Astrocyte (in vitro differentiated cells and primary cell): Measurements from ENCODE around the gene RAD9B. TPM values are rescaled to one million over a fixed set of nuclear protein-coding genes. Genes with fewer than 3 reads are reported as not detected.
"Not testable (repeated sequence)": the region's sequence is repeated elsewhere in the genome, so short reads cannot be mapped to it uniquely, and the experiment has no call there.

Experiments
- DNase-seq: peaks from one replicate; pipeline ENCODE4 v3.0.0-alpha.2; 2010; ENCODE audit warnings: low read depth
- FAIRE-seq: peaks from 2 replicates; lab custom pipeline; 2011; peaks lifted over from hg19 to GRCh38; lab: Jason Lieb, UNC
- H2AFZ ChIP-seq: 2 replicates; pipeline ENCODE4 v1.6.0; 2012; ENCODE audit warnings: low read depth, low read length, inconsistent platforms
- H3K27ac ChIP-seq: 2 replicates; pipeline ENCODE4 v1.5.1; 2011; ENCODE audit warnings: low read depth, low read length, inconsistent platforms
- H3K27me3 ChIP-seq: 2 replicates; pipeline ENCODE4 v1.6.0; 2011; ENCODE audit warnings: low read length, inconsistent platforms; ENCODE audit not compliant: insufficient read depth
- H3K36me3 ChIP-seq: 2 replicates; pipeline ENCODE4 v1.5.1; 2011; ENCODE audit warnings: low read length, inconsistent platforms; ENCODE audit not compliant: insufficient read depth
- H3K4me1 ChIP-seq: 2 replicates; pipeline ENCODE4 v1.5.1; 2011; ENCODE audit warnings: low read length, inconsistent platforms; ENCODE audit not compliant: insufficient read depth
- H3K4me2 ChIP-seq: 2 replicates; pipeline ENCODE4 v1.6.0; 2012; ENCODE audit warnings: low read length, inconsistent platforms
- H3K4me3 ChIP-seq: 2 replicates; pipeline ENCODE4 v1.5.1; 2011; ENCODE audit warnings: low read depth, mild to moderate bottlenecking, low read length, inconsistent platforms; ENCODE audit not compliant: insufficient read depth
- H3K79me2 ChIP-seq: 2 replicates; pipeline ENCODE4 v1.6.0; 2012; ENCODE audit warnings: mild to moderate bottlenecking, low read length, inconsistent platforms; ENCODE audit not compliant: insufficient read depth
- H3K9ac ChIP-seq: 2 replicates; pipeline ENCODE4 v1.6.0; 2012; ENCODE audit warnings: mild to moderate bottlenecking, low read length, inconsistent platforms
- H3K9me3 ChIP-seq: 2 replicates; pipeline ENCODE4 v1.5.1; 2012; ENCODE audit warnings: low read depth, mild to moderate bottlenecking, low read length, inconsistent platforms; ENCODE audit not compliant: insufficient read depth
- H4K20me1 ChIP-seq: 2 replicates; pipeline ENCODE4 v1.6.0; 2012; ENCODE audit warnings: low read length, inconsistent platforms; ENCODE audit not compliant: insufficient read depth
- H3K27ac Mint-ChIP-seq: one replicate; pipeline ENCODE4 v1.8.0; 2021; ENCODE audit warnings: mild to moderate bottlenecking, mixed read lengths; ENCODE audit not compliant: unreplicated experiment
- H3K27me3 Mint-ChIP-seq: one replicate; pipeline ENCODE4 v1.8.0; 2021; ENCODE audit warnings: low read depth, mixed read lengths; ENCODE audit not compliant: unreplicated experiment
- H3K36me3 Mint-ChIP-seq: one replicate; pipeline ENCODE4 v1.8.0; 2021; ENCODE audit warnings: low read depth, mixed read lengths; ENCODE audit not compliant: unreplicated experiment
- H3K4me1 Mint-ChIP-seq: one replicate; pipeline ENCODE4 v1.8.0; 2021; ENCODE audit warnings: low read depth, mixed read lengths; ENCODE audit not compliant: unreplicated experiment
- H3K4me3 Mint-ChIP-seq: one replicate; pipeline ENCODE4 v1.8.0; 2021; ENCODE audit warnings: mild to moderate bottlenecking, moderate library complexity, mixed read lengths; ENCODE audit not compliant: unreplicated experiment
- H3K9me3 Mint-ChIP-seq: one replicate; pipeline ENCODE4 v1.8.0; 2021; ENCODE audit warnings: mild to moderate bottlenecking, mixed read lengths; ENCODE audit not compliant: unreplicated experiment
- CTCF ChIP-seq: IDR thresholded peaks from 2 replicates; pipeline ENCODE4 v1.5.1; 2011; ENCODE audit warnings: low read depth, mild to moderate bottlenecking, inconsistent platforms, low read length, moderate library complexity; ENCODE audit not compliant: insufficient read depth
- EZH2 ChIP-seq: IDR thresholded peaks from 2 replicates; pipeline ENCODE4 v1.6.1; 2012; ENCODE audit warnings: mild to moderate bottlenecking, low read length, inconsistent platforms; ENCODE audit not compliant: insufficient read depth
- total RNA-seq: library from RNA; stranded (reverse); gene quantifications from 2 replicates; pipeline ENCODE4 v1.2.1, GENCODE V29; 2021

The RAD9B gene
- total RNA-seq, 1 donor from 2014 or later: 0.66 TPM

DNA sequence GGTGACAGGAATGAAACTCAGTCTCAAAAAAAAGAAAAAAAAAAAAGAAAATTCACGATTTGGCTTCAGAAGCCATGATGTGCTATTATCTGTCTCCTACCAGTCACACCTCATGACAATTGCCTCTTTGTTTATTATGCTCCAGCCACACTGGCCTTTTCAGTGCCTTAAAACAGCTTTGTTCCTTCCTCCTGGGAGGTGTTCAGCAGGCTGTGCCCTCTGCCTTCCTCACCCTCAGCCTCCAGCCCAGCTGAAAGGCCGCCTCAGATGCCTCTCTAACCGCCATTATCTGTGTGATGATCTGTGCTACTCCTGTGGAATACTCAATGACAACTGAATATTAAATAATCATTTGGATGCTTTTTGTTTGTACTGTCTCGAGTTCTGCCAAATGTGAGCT, 43.4 kb upstream of the RAD9B start:
- peaks cover 8% of the 10 kb centered on the region for H3K36me3 ChIP-seq

GRCh38 chr12:110461189-110461588, 40.9 kb upstream of the RAD9B start:
- FAIRE-seq, H3K9ac ChIP-seq, H3K27me3 Mint-ChIP-seq, H4K20me1 ChIP-seq, H3K4me3 Mint-ChIP-seq, H3K4me1 ChIP-seq, H3K4me1 Mint-ChIP-seq, H3K9me3 Mint-ChIP-seq, DNase-seq, H3K36me3 ChIP-seq, H3K4me2 ChIP-seq, H3K9me3 ChIP-seq, H3K27ac Mint-ChIP-seq, H3K4me3 ChIP-seq, H3K27me3 ChIP-seq, H3K36me3 Mint-ChIP-seq, H2AFZ ChIP-seq, H3K27ac ChIP-seq: not testable (repeated sequence)
- H3K79me2 ChIP-seq: peaks cover 24% of the 10 kb centered on the region

More for the DNA sequence above, 43.4 kb upstream of the RAD9B start:
- no peak overlapping the region for H3K27ac ChIP-seq
- H3K4me1 Mint-ChIP-seq: no peaks in the 10 kb centered on the region
- no peak overlapping the region for H3K4me3 ChIP-seq
- no peak overlapping the region for H2AFZ ChIP-seq
- no peak overlapping the region for H3K4me2 ChIP-seq
- no peak overlapping the region for H3K4me3 Mint-ChIP-seq
- no peaks in the 10 kb centered on the region for H3K9me3 ChIP-seq
- peaks cover 13% of the 10 kb centered on the region for H3K79me2 ChIP-seq
- H3K27me3 ChIP-seq: no peaks in the 10 kb centered on the region
- no peaks in the 10 kb centered on the region for H3K9me3 Mint-ChIP-seq
- no peak overlapping the region for H3K27ac Mint-ChIP-seq
- DNase-seq (no peak), FAIRE-seq (no peak)
- no peaks in the 10 kb centered on the region for H4K20me1 ChIP-seq
- no peak overlapping the region for H3K9ac ChIP-seq
- H3K36me3 Mint-ChIP-seq: peaks cover 2% of the 10 kb centered on the region
- H3K27me3 Mint-ChIP-seq: no peaks in the 10 kb centered on the region
- TF ChIP-seq CTCF (no peak), EZH2 (no peak)
- H3K4me1 ChIP-seq: no peaks in the 10 kb centered on the region

DNA sequence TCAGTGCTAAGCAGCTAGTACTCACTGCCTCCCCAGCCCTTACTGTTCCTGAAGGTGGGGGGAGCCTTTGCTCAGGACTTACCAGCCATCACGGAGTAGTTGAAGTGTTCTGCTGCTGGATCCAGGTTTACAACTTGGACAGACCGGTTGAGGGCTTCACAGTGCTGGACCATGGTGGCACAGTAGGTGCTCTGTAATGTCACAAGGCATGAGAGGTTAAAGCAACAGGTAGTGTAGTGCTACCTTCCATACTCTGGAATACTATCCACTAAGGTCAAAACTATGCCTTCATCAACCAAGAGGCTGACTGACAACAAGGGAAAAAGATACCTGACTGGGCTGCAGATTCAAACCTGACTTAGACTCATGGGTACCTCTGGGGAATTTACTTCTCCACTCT, 37.1 kb upstream of the RAD9B start:
- H4K20me1 ChIP-seq: peaks cover 6% of the 10 kb centered on the region
- FAIRE-seq (no peak), DNase-seq (no peak)
- H3K4me1 ChIP-seq: peaks cover 11% of the 10 kb centered on the region
- no peaks in the 10 kb centered on the region for H3K9me3 ChIP-seq
- no peak overlapping the region for H3K27ac ChIP-seq
- no peak overlapping the region for H2AFZ ChIP-seq
- TF ChIP-seq CTCF: no peak
- no peak for TF ChIP-seq EZH2
- H3K4me3 Mint-ChIP-seq: no peak overlapping the region
- H3K36me3 ChIP-seq: peaks cover 9% of the 10 kb centered on the region
- H3K79me2 ChIP-seq: peaks cover 50% of the 10 kb centered on the region
- H3K9me3 Mint-ChIP-seq: no peaks in the 10 kb centered on the region
- no peaks in the 10 kb centered on the region for H3K27me3 Mint-ChIP-seq
- no peak overlapping the region for H3K9ac ChIP-seq
- H3K4me1 Mint-ChIP-seq: peaks cover 2% of the 10 kb centered on the region
- H3K4me2 ChIP-seq: no peak overlapping the region
- H3K27ac Mint-ChIP-seq: no peak overlapping the region
- no peak overlapping the region for H3K4me3 ChIP-seq
- no peaks in the 10 kb centered on the region for H3K36me3 Mint-ChIP-seq
- no peaks in the 10 kb centered on the region for H3K27me3 ChIP-seq

DNA sequence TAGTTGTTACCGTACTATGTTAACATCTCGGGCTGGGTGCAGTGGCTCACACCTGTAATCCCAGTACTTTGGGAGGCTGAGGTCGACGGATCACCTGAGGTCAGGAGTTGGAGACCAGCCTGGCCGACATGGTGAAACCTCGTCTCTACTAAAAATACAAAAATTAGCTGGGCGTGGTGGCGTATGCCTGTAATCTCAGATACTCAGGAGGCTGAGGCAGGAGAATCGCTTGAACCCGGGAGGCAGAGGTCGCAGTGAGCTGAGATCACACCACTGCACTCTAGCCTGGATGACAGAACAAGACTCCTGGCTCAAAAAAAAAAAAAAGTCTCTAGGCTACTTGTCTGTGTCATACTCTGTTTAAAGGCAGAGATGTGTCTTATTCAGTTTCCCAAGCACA, 36.4 kb upstream of the RAD9B start:
- H3K9me3 ChIP-seq, H3K4me1 Mint-ChIP-seq, H3K4me3 Mint-ChIP-seq, DNase-seq, H3K27ac ChIP-seq, H3K9ac ChIP-seq, H3K36me3 Mint-ChIP-seq, H3K4me3 ChIP-seq, H3K36me3 ChIP-seq, H3K4me2 ChIP-seq, H4K20me1 ChIP-seq, H3K27me3 ChIP-seq, H3K27ac Mint-ChIP-seq, H3K27me3 Mint-ChIP-seq, H2AFZ ChIP-seq, FAIRE-seq, H3K9me3 Mint-ChIP-seq: not testable (repeated sequence)
- Histone ChIP-seq H3K4me1 (peaks cover 11% of the 10 kb centered on the region), H3K79me2 (peaks cover 53% of the 10 kb centered on the region)
